Astrocyte of the cerebellum (primary cell): ENCODE measurements around the gene RBP2.

ENCODE experiments used
- DNase-seq: peaks from one replicate; pipeline ENCODE4 v3.0.0-alpha.2; 2011; ENCODE audit warnings: low read depth
- H3K4me3 ChIP-seq: 2 replicates; pipeline ENCODE4 v1.5.1; 2011; ENCODE audit warnings: mild to moderate bottlenecking, low read depth, low read length, moderate library complexity
- in situ Hi-C: cut with HindIII; loops from 2 replicates; pipeline ENCODE4 v1.10.0; 2017; ENCODE audit warnings: low sequenced_read_pairs
- TF ChIP-seq, protein P1 (sequence below): IDR thresholded peaks from 2 replicates; pipeline ENCODE4 v1.5.1; 2012; ENCODE audit warnings: low read length, low read depth, moderate library complexity, mild to moderate bottlenecking; ENCODE audit errors: missing control alignments

The RBP2 gene

GRCh38 chr3:139472380-139473010 is 3.8 kb downstream of the RBP2 start:
- DNase-seq = no peak
- in situ Hi-C loops = no loop called here
- TF ChIP-seq, protein P1, sequence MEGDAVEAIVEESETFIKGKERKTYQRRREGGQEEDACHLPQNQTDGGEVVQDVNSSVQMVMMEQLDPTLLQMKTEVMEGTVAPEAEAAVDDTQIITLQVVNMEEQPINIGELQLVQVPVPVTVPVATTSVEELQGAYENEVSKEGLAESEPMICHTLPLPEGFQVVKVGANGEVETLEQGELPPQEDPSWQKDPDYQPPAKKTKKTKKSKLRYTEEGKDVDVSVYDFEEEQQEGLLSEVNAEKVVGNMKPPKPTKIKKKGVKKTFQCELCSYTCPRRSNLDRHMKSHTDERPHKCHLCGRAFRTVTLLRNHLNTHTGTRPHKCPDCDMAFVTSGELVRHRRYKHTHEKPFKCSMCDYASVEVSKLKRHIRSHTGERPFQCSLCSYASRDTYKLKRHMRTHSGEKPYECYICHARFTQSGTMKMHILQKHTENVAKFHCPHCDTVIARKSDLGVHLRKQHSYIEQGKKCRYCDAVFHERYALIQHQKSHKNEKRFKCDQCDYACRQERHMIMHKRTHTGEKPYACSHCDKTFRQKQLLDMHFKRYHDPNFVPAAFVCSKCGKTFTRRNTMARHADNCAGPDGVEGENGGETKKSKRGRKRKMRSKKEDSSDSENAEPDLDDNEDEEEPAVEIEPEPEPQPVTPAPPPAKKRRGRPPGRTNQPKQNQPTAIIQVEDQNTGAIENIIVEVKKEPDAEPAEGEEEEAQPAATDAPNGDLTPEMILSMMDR = no peak
- no peak overlapping the region for H3K4me3 ChIP-seq

DNA sequence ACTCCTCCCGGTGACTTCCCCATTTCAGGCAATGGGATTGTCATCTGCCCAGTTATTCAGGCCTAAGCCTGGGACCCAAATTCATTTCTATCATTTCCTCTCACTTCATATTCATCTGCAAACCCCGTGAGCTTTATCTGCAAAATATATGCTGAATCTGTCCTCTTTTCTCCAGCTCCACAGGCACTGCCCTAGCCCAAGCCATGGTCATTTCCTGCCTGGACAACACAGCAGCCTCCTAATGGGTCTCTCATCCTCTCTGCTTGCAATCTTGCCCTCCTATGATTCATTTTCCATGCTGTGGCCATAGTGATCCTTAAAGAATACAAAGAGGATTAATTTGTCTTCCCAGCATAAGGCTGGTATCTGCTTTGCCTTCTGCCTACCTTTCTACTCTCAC is 6.1 kb downstream of the RBP2 start:
- H3K4me3 ChIP-seq = no peak overlapping the region
- in situ Hi-C loops = no loop called here
- TF ChIP-seq, protein P1 = no peak
- DNase-seq = no peak

GRCh38 chr3:139468399-139468798 is 7.9 kb downstream of the RBP2 start:
- TF ChIP-seq, protein P1 = no peak
- no peak overlapping the region for H3K4me3 ChIP-seq
- in situ Hi-C loops = no loop called here
- no peak for DNase-seq

- TF ChIP-seq, protein P1 = no peak
- H3K4me3 ChIP-seq = no peak overlapping the region
- in situ Hi-C loops = no loop called here
- DNase-seq = no peak
Observed at GRCh38 chr3:139466360-139466759, 10.0 kb downstream of the RBP2 start.

GRCh38 chr3:139465636-139466035 is 10.7 kb downstream of the RBP2 start:
- no peak overlapping the region for H3K4me3 ChIP-seq
- TF ChIP-seq, protein P1 = no peak
- in situ Hi-C loops = no loop called here
- DNase-seq = no peak

GRCh38 chr3:139463466-139463865 is 12.8 kb downstream of the RBP2 start:
- no peak overlapping the region for H3K4me3 ChIP-seq
- in situ Hi-C loops = no loop called here
- TF ChIP-seq, protein P1 = no peak
- DNase-seq = no peak
